ENCODE data around the gene FOXL3.

The FOXL3 gene

DNA sequence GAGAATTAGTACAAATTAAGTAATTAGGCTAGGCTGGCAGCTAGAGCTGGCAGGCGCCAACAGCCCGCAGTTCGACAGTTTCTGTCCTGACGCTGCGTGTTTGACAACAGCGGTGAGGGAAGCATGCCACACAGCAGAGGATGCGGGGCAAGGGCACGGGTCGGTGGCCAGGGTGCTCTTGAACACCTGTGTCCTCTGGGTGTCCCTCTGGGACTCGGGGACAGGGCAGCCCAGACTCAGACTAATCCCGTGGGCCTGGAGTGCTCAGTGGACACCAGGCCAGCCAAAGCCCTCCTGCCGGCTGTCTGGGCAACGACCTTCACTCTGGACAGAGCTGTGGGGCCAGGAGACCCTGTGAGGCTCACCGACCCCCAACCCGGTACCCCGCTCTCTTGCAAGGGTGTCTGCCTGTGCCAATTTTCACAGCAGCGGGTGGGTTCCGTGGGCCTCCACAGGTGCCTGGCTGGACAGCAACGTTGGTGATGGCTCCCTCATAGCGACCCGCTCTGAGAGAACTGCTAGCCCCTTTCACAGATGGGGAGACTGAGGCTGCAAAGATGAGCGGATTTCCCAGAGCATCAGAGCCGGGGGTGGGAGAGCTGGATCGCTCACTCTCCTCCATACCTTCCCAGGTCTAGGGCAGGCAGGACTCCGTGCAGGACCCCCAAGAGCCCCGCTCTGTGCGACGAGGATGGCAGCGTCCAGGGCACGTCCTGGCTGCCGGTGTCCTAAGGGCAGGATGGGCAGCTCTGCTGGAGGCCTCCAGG lies 48.5 kb downstream of the FOXL3 start:
- DNase-seq (ENCODE audit: low read depth in 2 of 2), result no peak

DNA sequence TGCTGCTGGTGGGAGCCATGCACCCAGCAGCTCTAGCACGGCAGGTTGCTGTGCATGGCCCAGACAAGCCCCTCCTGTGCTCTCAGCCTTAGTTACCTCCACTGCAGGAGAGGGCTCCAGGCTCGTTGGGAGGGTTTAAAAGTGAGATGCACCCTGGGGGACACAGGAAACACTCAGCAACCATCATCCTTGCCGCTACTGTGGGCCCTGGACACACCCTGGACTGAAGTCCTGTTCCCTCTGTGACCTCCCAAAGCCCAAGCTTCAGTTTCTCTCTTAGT lies 49.0 kb downstream of the FOXL3 start:
- DNase-seq (ENCODE audit: low read depth in 2 of 2), result no peak

DNA sequence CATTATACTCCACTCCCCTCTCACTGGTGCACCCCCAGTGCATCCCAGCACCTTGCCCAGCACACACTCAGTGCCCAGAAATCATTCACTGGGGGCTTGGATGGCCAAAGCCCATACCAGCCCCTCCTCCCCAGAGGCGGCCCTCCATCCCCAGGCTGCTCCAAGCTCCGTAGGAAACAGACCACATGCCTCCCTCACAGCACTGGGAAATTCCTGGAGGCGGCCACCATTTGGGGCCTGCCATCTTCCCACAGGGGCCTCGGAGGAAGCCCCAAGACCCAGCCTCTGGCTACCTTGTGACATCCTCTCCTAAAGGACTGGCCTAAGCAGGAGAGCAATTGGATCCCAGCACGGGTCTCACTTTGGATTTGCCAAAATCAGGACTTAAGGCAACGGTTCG lies 49.7 kb downstream of the FOXL3 start:
- DNase-seq (ENCODE audit: low read depth in 2 of 2), result no peak

DNA sequence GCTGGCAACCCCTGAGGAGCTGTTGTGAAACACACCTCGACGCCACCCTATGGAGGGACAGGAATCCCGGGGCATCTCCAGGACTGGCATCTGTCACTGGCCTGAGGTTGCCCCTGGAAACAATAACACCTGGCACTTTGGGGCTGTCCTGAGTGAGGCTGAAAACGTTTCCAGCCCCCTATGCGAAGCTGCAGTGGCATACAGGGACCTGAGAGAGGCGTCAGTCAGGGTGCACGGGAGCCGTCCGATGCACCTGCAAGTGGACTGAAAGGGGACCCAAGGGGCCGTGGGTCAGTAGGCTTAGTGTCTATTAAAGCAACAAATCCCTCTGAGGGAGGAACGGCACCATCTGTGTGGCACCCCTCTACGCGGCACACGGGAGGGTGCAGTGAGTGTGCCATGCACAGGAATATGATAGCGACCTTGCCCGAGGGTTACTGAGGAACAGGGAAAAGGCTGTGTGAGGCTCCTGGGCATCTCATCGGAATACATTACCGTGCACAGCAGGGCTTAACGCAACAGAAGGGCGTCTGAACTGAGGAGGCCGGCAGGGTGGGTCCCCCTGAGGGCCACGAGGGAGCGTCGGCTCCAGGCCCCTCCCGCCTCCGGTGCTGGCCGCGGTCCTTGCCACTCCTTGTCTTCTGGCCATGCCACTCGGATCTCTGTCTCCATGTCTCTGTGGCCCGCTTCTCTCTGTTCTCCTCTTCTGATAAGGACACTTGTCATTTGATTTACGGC lies 50.4 kb downstream of the FOXL3 start:
- DNase-seq (ENCODE audit: low read depth in 2 of 2), result no peak

All from stimulated activated CD8-positive, alpha-beta memory T cell treated with anti-CD3 and anti-CD28 coated beads, Interleukin-15, amount 100 ng/mL, for 4 hours (primary cell).